ENCODE results near the gene SEMA4C. TPM values are rescaled to one million over a fixed set of nuclear protein-coding genes. Genes with fewer than 3 reads are reported as not detected.

SEMA4C gene
- polyA plus RNA-seq, 2 of the 4 experiments (the other 2 are of a cell fraction): 11.0 to 14.4 TPM

- TF ChIP-seq REST (IDR thresholded peaks at IDR 0.05) (no peak), EHMT2 (IDR thresholded peaks at IDR 0.05; ENCODE audit: low read depth) (no peak), PBX3 (IDR thresholded peaks at IDR 0.05) (no peak)
Observed at GRCh38 chr2:96861074-96861473, 8.8 kb downstream of the SEMA4C start (continued).

GRCh38 chr2:96860065-96861029 is 9.5 kb downstream of the SEMA4C start:
- FAIRE-seq (no peak), ATAC-seq (no peak), DNase-seq (ENCODE audit: low read depth in 1 of 2, low spot score in 1 of 2) (no peak)
- H3K4me2 ChIP-seq: no peak overlapping the region
- CTCF ChIA-PET: interaction anchor here (0.7 to 5.7 kb wide), 6 partner anchors 7 to 1101 kb away, joined by 3 to 123 read pairs (median 26); partner anchors contain the start of gene ANKRD36
- TF ChIP-seq RAD21 (conservative IDR thresholded peaks at IDR 0.05 in 1 of 2, IDR thresholded peaks at IDR 0.05 in 1 of 2) (no peak), HEYL (CRISPR knock-in tag; IDR thresholded peaks at IDR 0.05) (no peak), GATA3 (IDR thresholded peaks at IDR 0.05; ENCODE audit: borderline replicate concordance) (no peak), ZSCAN20 (CRISPR knock-in tag; IDR thresholded peaks at IDR 0.05) (no peak), FOSB (CRISPR knock-in tag; IDR thresholded peaks at IDR 0.05) (no peak), ZC3H11A (IDR thresholded peaks at IDR 0.05) (no peak), HES2 (IDR thresholded peaks at IDR 0.05) (no peak), RCOR1 (IDR thresholded peaks at IDR 0.05; ENCODE audit: low read depth, low read length) (no peak), CHD2 (IDR thresholded peaks at IDR 0.05; ENCODE audit: low read length, partially characterized antibody) (no peak), POLR2A (IDR thresholded peaks at IDR 0.05; ENCODE audit: low read length) (no peak), CTCF (IDR thresholded peaks at IDR 0.05) (no peak)
- H3K9me3 ChIP-seq: no peaks in the 10 kb centered on the region
- peaks cover 36% of the 10 kb centered on the region for H3K4me1 ChIP-seq
- H3K4me3 ChIP-seq: no peak overlapping the region
- POLR2A ChIA-PET: no interaction called here
- 83% methylated on average over 36 of the region's 38 CpGs for WGBS (ENCODE audit: missing lambda C conversion rate)
- no peak overlapping the region for H3K27ac ChIP-seq

GRCh38 chr2:96859681-96860064 is 10.2 kb downstream of the SEMA4C start:
- DNase-seq (ENCODE audit: low read depth in 1 of 2, low spot score in 1 of 2): no peak
- H3K4me3 ChIP-seq: no peak overlapping the region
- TF ChIP-seq KDM5A (IDR thresholded peaks at IDR 0.05): no peak
- no peak for ATAC-seq
- POLR2A ChIA-PET: no interaction called here
- FAIRE-seq: no peak
- no peaks in the 10 kb centered on the region for H3K9me3 ChIP-seq
- CTCF ChIA-PET: interaction anchor here (0.7 to 5.6 kb wide), 4 partner anchors 8 to 1100 kb away, joined by 3 to 123 read pairs (median 31); partner anchors contain the start of gene ANKRD36
- H3K27ac ChIP-seq: no peak overlapping the region
- no peak overlapping the region for H3K4me2 ChIP-seq
- WGBS (ENCODE audit: missing lambda C conversion rate): 54% methylated on average over 4 of the region's 4 CpGs
- peaks cover 36% of the 10 kb centered on the region for H3K4me1 ChIP-seq
